ENCODE data around the gene DLGAP4. TPM values are rescaled to one million over a fixed set of nuclear protein-coding genes. Genes with fewer than 3 reads are reported as not detected.

Gene DLGAP4
- total RNA-seq, 1 donor from 2014 or later = 61.2 TPM

GRCh38 chr20:36390719-36391415 lies 84.7 kb downstream of the DLGAP4 start:
- Histone ChIP-seq H3K4me3 (no peak overlapping the region), H3K9me3 (no peaks in the 10 kb centered on the region), H3K27me3 (no peaks in the 10 kb centered on the region), H3K36me3 (no peaks in the 10 kb centered on the region), H3K27ac (no peak overlapping the region), H3K4me1 (no peaks in the 10 kb centered on the region)
- intact Hi-C loops (cut with DNase I) = no loop called here
- no peak for ATAC-seq
- no peak for DNase-seq
- TF ChIP-seq, protein P1, sequence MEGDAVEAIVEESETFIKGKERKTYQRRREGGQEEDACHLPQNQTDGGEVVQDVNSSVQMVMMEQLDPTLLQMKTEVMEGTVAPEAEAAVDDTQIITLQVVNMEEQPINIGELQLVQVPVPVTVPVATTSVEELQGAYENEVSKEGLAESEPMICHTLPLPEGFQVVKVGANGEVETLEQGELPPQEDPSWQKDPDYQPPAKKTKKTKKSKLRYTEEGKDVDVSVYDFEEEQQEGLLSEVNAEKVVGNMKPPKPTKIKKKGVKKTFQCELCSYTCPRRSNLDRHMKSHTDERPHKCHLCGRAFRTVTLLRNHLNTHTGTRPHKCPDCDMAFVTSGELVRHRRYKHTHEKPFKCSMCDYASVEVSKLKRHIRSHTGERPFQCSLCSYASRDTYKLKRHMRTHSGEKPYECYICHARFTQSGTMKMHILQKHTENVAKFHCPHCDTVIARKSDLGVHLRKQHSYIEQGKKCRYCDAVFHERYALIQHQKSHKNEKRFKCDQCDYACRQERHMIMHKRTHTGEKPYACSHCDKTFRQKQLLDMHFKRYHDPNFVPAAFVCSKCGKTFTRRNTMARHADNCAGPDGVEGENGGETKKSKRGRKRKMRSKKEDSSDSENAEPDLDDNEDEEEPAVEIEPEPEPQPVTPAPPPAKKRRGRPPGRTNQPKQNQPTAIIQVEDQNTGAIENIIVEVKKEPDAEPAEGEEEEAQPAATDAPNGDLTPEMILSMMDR (IDR thresholded peaks at IDR 0.05) = no peak

GRCh38 chr20:36391456-36391855 lies 85.3 kb downstream of the DLGAP4 start:
- H3K27ac ChIP-seq = no peak overlapping the region
- TF ChIP-seq, protein P1 (IDR thresholded peaks at IDR 0.05) = no peak
- DNase-seq (no peak), ATAC-seq (no peak)
- H3K4me3 ChIP-seq = no peak overlapping the region
- no peaks in the 10 kb centered on the region for H3K4me1 ChIP-seq
- H3K27me3 ChIP-seq = no peaks in the 10 kb centered on the region
- H3K9me3 ChIP-seq = no peaks in the 10 kb centered on the region
- H3K36me3 ChIP-seq = no peaks in the 10 kb centered on the region
- intact Hi-C loops (cut with DNase I) = no loop called here

GRCh38 chr20:36391955-36392354 lies 85.8 kb downstream of the DLGAP4 start:
- ATAC-seq (no peak), DNase-seq (no peak)
- Histone ChIP-seq H3K4me1 (no peaks in the 10 kb centered on the region), H3K9me3 (no peaks in the 10 kb centered on the region), H3K27me3 (no peaks in the 10 kb centered on the region), H3K4me3 (no peak overlapping the region), H3K27ac (no peak overlapping the region), H3K36me3 (no peaks in the 10 kb centered on the region)
- intact Hi-C loops (cut with DNase I) = no loop called here
- TF ChIP-seq, protein P1 (IDR thresholded peaks at IDR 0.05) = no peak

DNA sequence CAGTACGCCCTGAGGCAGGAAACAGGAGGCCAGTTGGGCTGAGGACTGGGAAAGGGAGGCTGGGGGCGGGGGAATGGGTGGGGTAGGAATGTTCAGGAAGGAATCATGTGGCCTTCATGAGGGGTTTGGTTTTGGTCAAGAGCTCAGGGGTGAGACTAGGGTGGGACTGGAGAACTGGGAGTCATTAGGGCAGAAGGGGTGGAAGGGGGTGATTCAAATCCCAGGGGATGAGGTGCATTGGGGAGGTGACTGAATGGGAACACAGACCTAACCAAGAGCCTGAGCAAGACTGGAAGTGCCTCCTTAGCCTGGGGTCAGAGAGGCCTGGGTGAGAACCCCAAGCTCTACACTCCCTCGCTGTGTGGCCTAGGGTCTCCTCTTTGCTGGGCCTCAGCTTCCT lies 86.8 kb downstream of the DLGAP4 start:
- intact Hi-C loops (cut with DNase I) = no loop called here
- Histone ChIP-seq H3K4me1 (no peaks in the 10 kb centered on the region), H3K36me3 (no peaks in the 10 kb centered on the region), H3K9me3 (no peaks in the 10 kb centered on the region), H3K27ac (no peak overlapping the region), H3K27me3 (no peaks in the 10 kb centered on the region), H3K4me3 (no peak overlapping the region)
- no peak for ATAC-seq
- DNase-seq = no peak
- TF ChIP-seq, protein P1 (IDR thresholded peaks at IDR 0.05) = no peak

DNA sequence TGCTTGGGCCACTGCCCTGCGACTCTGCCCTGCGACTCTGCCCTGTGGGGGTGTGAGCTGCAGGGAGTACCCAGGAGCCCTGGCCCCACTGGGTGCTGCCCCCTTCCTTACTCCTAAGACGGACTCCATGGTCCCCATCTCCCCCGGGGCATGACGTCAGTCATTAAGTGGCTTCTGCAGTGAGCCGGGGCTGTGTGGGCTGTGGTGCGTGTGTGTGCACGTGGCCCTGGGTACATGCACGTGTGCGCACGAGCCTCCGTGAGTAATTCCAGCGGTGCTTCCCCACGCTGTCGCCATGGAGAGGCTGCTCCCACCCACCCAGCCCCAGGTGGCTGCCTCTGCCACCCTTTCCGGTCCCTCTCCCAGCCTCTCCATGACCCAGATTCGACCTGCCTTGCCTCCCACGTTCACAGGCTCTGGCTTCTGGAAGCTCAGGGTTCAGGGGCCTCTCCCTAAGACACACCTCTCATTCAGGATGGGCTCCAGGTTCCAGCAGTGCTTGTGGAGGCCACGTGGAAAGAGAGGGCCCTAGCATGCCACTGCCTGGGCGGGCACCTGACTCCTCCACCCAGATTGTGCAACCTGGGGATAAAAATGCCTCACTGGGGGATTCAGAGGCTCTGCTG lies 88.3 kb downstream of the DLGAP4 start:
- H3K9me3 ChIP-seq = no peaks in the 10 kb centered on the region
- H3K27me3 ChIP-seq = no peaks in the 10 kb centered on the region
- H3K27ac ChIP-seq = no peak overlapping the region
- no peaks in the 10 kb centered on the region for H3K36me3 ChIP-seq
- H3K4me3 ChIP-seq = no peak overlapping the region
- peak; percentile 19 for ATAC-seq
- no peaks in the 10 kb centered on the region for H3K4me1 ChIP-seq
- intact Hi-C loops (cut with DNase I) = no loop called here
- TF ChIP-seq, protein P1 (IDR thresholded peaks at IDR 0.05) = no peak
- DNase-seq = no peak

All from upper lobe of right lung (tissue), 1 donor.